Mucosa of rectum (tissue), 2 donors: Measurements from ENCODE around the gene H2BW2.
"Not testable (repeated sequence)": the region's sequence is repeated elsewhere in the genome, so short reads cannot be mapped to it uniquely, and the experiment has no call there.

ENCODE experiments used
- H3K27ac ChIP-seq, 2 donors: one replicate each; pipeline ENCODE4 v1.7.0; 2013; ENCODE audit warnings: inconsistent platforms in 2 of 2, low read depth in 2 of 2, low read length in 2 of 2
- H3K27me3 ChIP-seq, 2 donors: one replicate each; pipeline ENCODE4 v1.7.0; 2013; ENCODE audit warnings: low read length in 2 of 2; ENCODE audit not compliant: control insufficient read depth in 2 of 2, insufficient read depth in 2 of 2
- H3K36me3 ChIP-seq, 2 donors: one replicate each; pipeline ENCODE4 v1.7.0; 2013; ENCODE audit warnings: low read length in 2 of 2; ENCODE audit not compliant: control insufficient read depth in 2 of 2, insufficient read depth in 2 of 2
- H3K4me1 ChIP-seq, 2 donors: one replicate each; pipeline ENCODE4 v1.7.0; 2013; ENCODE audit warnings: low read length in 2 of 2, mild to moderate bottlenecking in 1 of 2; ENCODE audit not compliant: control insufficient read depth in 2 of 2, insufficient read depth in 2 of 2
- H3K4me3 ChIP-seq, 2 donors: one replicate each; pipeline ENCODE4 v1.7.0; 2013; ENCODE audit warnings: low read length in 2 of 2
- H3K9ac ChIP-seq, 2 donors: one replicate each; pipeline ENCODE4 v1.7.0; 2013; ENCODE audit warnings: low read length in 2 of 2, low read depth in 1 of 2, mild to moderate bottlenecking in 1 of 2
- H3K9me3 ChIP-seq, 2 donors: one replicate each; pipeline ENCODE4 v1.7.0; 2013; ENCODE audit warnings: low read length in 2 of 2; ENCODE audit not compliant: control insufficient read depth in 2 of 2
- donor health status: healthy.
- donor health status: Normal muscosa, but diverticular disease.

Gene H2BW2

GRCh38 chrX:104039689-104040505 lies at the start of gene H2BW2:
Gene H2BW2, plus strand, starts transcription at chrX:104039956. Its CDS starts 39 bp downstream, at chrX:104039995.
- no peak within 1 kb of the TSS for H3K27ac ChIP-seq
- peaks cover 0 to 2% of the 10 kb centered on the region in 2 donors for H3K27me3 ChIP-seq
- no peaks in the 10 kb centered on the region for H3K9me3 ChIP-seq
- H3K4me3 ChIP-seq = no peak within 1 kb of the TSS
- H3K4me1 ChIP-seq = no peaks in the 10 kb centered on the region
- H3K9ac ChIP-seq = no peak within 1 kb of the TSS
- H3K36me3 ChIP-seq = no peaks in the 10 kb centered on the region

- H3K36me3 ChIP-seq = no peaks in the 10 kb centered on the region
- H3K27me3 ChIP-seq = peaks cover 0 to 14% of the 10 kb centered on the region in 2 donors
- no peak overlapping the region for H3K27ac ChIP-seq
- H3K4me3 ChIP-seq = no peak overlapping the region
- H3K4me1 ChIP-seq = no peaks in the 10 kb centered on the region
- no peak overlapping the region for H3K9ac ChIP-seq
- H3K9me3 ChIP-seq = no peaks in the 10 kb centered on the region
Observed at GRCh38 chrX:103999234-103999633, 40.5 kb upstream of the H2BW2 start.

- Histone ChIP-seq H3K9me3 (no peaks in the 10 kb centered on the region), H3K36me3 (no peaks in the 10 kb centered on the region), H3K9ac (no peak overlapping the region), H3K27me3 (peaks cover 3% of the 10 kb centered on the region in 2 donors), H3K27ac (no peak overlapping the region), H3K4me3 (no peak overlapping the region), H3K4me1 (no peaks in the 10 kb centered on the region)
Observed at GRCh38 chrX:104008831-104009230, 30.9 kb upstream of the H2BW2 start.

- Histone ChIP-seq H3K27me3 (no peaks in the 10 kb centered on the region), H3K9me3 (no peaks in the 10 kb centered on the region), H3K9ac (no peak overlapping the region), H3K36me3 (no peaks in the 10 kb centered on the region), H3K4me3 (no peak overlapping the region), H3K27ac (no peak overlapping the region), H3K4me1 (no peaks in the 10 kb centered on the region)
Observed at GRCh38 chrX:104013158-104013557, 26.6 kb upstream of the H2BW2 start.

GRCh38 chrX:104013606-104014005 lies 26.1 kb upstream of the H2BW2 start, which contains the start of gene H2BW1:
Gene H2BW1, minus strand, starts transcription at chrX:104013708. Its CDS starts 132 bp downstream, at chrX:104013576.
- Histone ChIP-seq H3K9ac (no peak within 1 kb of the TSS), H3K27ac (no peak within 1 kb of the TSS), H3K4me1 (no peaks in the 10 kb centered on the region), H3K27me3 (no peaks in the 10 kb centered on the region), H3K9me3 (no peaks in the 10 kb centered on the region), H3K36me3 (no peaks in the 10 kb centered on the region), H3K4me3 (no peak within 1 kb of the TSS)

GRCh38 chrX:104015576-104015975 lies 24.2 kb upstream of the H2BW2 start:
- not testable (repeated sequence) for H3K9ac ChIP-seq, H3K9me3 ChIP-seq, H3K27me3 ChIP-seq, H3K4me3 ChIP-seq, H3K4me1 ChIP-seq, H3K27ac ChIP-seq, H3K36me3 ChIP-seq

- no peaks in the 10 kb centered on the region for H3K9me3 ChIP-seq
- no peak overlapping the region for H3K4me3 ChIP-seq
- H3K27me3 ChIP-seq = no peaks in the 10 kb centered on the region
- H3K9ac ChIP-seq = no peak overlapping the region
- no peak overlapping the region for H3K27ac ChIP-seq
- no peaks in the 10 kb centered on the region for H3K36me3 ChIP-seq
- H3K4me1 ChIP-seq = no peaks in the 10 kb centered on the region
Observed at GRCh38 chrX:104018126-104018525, 21.6 kb upstream of the H2BW2 start.

GRCh38 chrX:104041003-104041402 lies 1.2 kb downstream of the H2BW2 start:
- Histone ChIP-seq H3K36me3 (no peaks in the 10 kb centered on the region), H3K27me3 (peaks cover 0 to 2% of the 10 kb centered on the region in 2 donors), H3K4me3 (no peak overlapping the region), H3K27ac (no peak overlapping the region), H3K4me1 (no peaks in the 10 kb centered on the region), H3K9me3 (no peaks in the 10 kb centered on the region), H3K9ac (no peak overlapping the region)

GRCh38 chrX:104045642-104046041 lies 5.9 kb downstream of the H2BW2 start:
- Histone ChIP-seq H3K27ac (no peak overlapping the region), H3K36me3 (no peaks in the 10 kb centered on the region), H3K9me3 (no peaks in the 10 kb centered on the region), H3K27me3 (peaks cover 0 to 4% of the 10 kb centered on the region in 2 donors), H3K4me1 (no peaks in the 10 kb centered on the region), H3K4me3 (no peak overlapping the region), H3K9ac (no peak overlapping the region)

- Histone ChIP-seq H3K4me3 (no peak overlapping the region), H3K36me3 (no peaks in the 10 kb centered on the region), H3K27me3 (peaks cover 0 to 4% of the 10 kb centered on the region in 2 donors), H3K9ac (no peak overlapping the region), H3K27ac (no peak overlapping the region), H3K9me3 (no peaks in the 10 kb centered on the region), H3K4me1 (no peaks in the 10 kb centered on the region)
Observed at GRCh38 chrX:104047171-104047570, 7.4 kb downstream of the H2BW2 start.
